Neural cell (in vitro differentiated cells): Measurements from ENCODE around the gene NEIL1. TPM values are rescaled to one million over a fixed set of nuclear protein-coding genes. Genes with fewer than 3 reads are reported as not detected.

Source experiments
- H2AFZ ChIP-seq: fragments of 200-600, 300-800 bp; sonication (generic), shearing (Covaris generic); 2 replicates; pipeline ENCODE4 v1.6.0; 2014; ENCODE audit warnings: low read depth, mild to moderate bottlenecking, antibody characterized with exemption, low read length, moderate library complexity
- H3F3A ChIP-seq: fragments of 200-600 bp; shearing (Covaris generic); 2 replicates; pipeline ENCODE4 v1.6.1; 2016; ENCODE audit warnings: mild to moderate bottlenecking, moderate library complexity, mixed read lengths, antibody characterized with exemption, low read length; ENCODE audit not compliant: insufficient read depth, poor library complexity, severe bottlenecking
- H3K27ac ChIP-seq: fragments of 200-600, 300-800 bp; sonication (generic), shearing (Covaris generic); 2 replicates; pipeline ENCODE4 v1.5.1; 2014; ENCODE audit warnings: mild to moderate bottlenecking, low read length, moderate library complexity
- H3K27me3 ChIP-seq: fragments of 300-800, 200-600 bp; sonication (generic), shearing (Covaris generic); 2 replicates; pipeline ENCODE4 v1.6.0; 2014; ENCODE audit warnings: mild to moderate bottlenecking, low read depth, low read length, moderate library complexity; ENCODE audit not compliant: insufficient read depth
- H3K36me3 ChIP-seq: fragments of 300-800, 200-600 bp; sonication (generic), shearing (Covaris generic); 2 replicates; pipeline ENCODE4 v1.5.1; 2014; ENCODE audit warnings: mild to moderate bottlenecking, antibody characterized with exemption, low read length, moderate library complexity; ENCODE audit not compliant: insufficient read depth
- H3K4me2 ChIP-seq: fragments of 300-800, 200-600 bp; sonication (generic), shearing (Covaris generic); 2 replicates; pipeline ENCODE4 v1.6.0; 2014; ENCODE audit warnings: mild to moderate bottlenecking, low read length
- H3K4me3 ChIP-seq: fragments of 300-800, 200-600 bp; sonication (generic), shearing (Covaris generic); 2 replicates; pipeline ENCODE4 v1.5.1; 2014; ENCODE audit warnings: mild to moderate bottlenecking, low read length, moderate library complexity
- H3K79me2 ChIP-seq: fragments of 200-600 bp; shearing (Covaris generic); replicated peaks from 2 replicates; pipeline ENCODE4 v1.6.0; 2014; ENCODE audit warnings: mild to moderate bottlenecking, low read length, moderate library complexity; ENCODE audit not compliant: insufficient read depth
- H3K9ac ChIP-seq: fragments of 300-800, 200-600 bp; sonication (generic), shearing (Covaris generic); 2 replicates; pipeline ENCODE4 v1.6.1; 2016; ENCODE audit warnings: mild to moderate bottlenecking, low read length, mixed read lengths
- H3K9me2 ChIP-seq: fragments of 200-600 bp; shearing (Covaris generic); 2 replicates; pipeline ENCODE4 v1.6.1; 2016; ENCODE audit warnings: mild to moderate bottlenecking, low read length, mixed read lengths; ENCODE audit not compliant: insufficient read depth
- H3K9me3 ChIP-seq: fragments of 200-600, 300-800 bp; sonication (generic), shearing (Covaris generic); 2 replicates; pipeline ENCODE4 v1.6.1; 2016; ENCODE audit warnings: mild to moderate bottlenecking, mixed run types, low read length, moderate library complexity, mixed read lengths
- H4K20me1 ChIP-seq: fragments of 200-600 bp; shearing (Covaris generic); 2 replicates; pipeline ENCODE4 v1.6.1; 2016; ENCODE audit warnings: mild to moderate bottlenecking, mixed run types; ENCODE audit not compliant: insufficient read depth
- CTCF ChIP-seq: fragments of 450-650 bp; IDR thresholded peaks from 2 replicates; pipeline ENCODE4 v1.5.1; 2014; ENCODE audit warnings: antibody characterized with exemption, mild to moderate bottlenecking, moderate library complexity; ENCODE audit not compliant: poor library complexity, severe bottlenecking
- EP300 ChIP-seq: fragments of 450-650 bp; conservative IDR thresholded peaks from 2 replicates; pipeline ENCODE4 v1.6.1; 2014; ENCODE audit warnings: antibody characterized with exemption, mild to moderate bottlenecking, moderate library complexity; ENCODE audit not compliant: poor library complexity, severe bottlenecking
- EZH2 ChIP-seq: fragments of 200-600, 300-800 bp; shearing (Covaris generic), sonication (generic); IDR thresholded peaks from 2 replicates; pipeline ENCODE4 v1.6.1; 2014; ENCODE audit warnings: antibody characterized with exemption, low read length, borderline replicate concordance, mild to moderate bottlenecking; ENCODE audit not compliant: insufficient read depth, poor library complexity, severe bottlenecking
- MXI1 ChIP-seq: fragments of 450-650 bp; conservative IDR thresholded peaks from 2 replicates; pipeline ENCODE4 v1.6.1; 2014; ENCODE audit warnings: antibody characterized with exemption, mild to moderate bottlenecking; ENCODE audit not compliant: poor library complexity, severe bottlenecking
- POLR2AphosphoS5 ChIP-seq: IDR thresholded peaks from 2 replicates; pipeline ENCODE4 v1.6.1; 2012
- RAD21 ChIP-seq: fragments of 450-650 bp; conservative IDR thresholded peaks from 2 replicates; pipeline ENCODE4 v1.6.1; 2014; ENCODE audit warnings: antibody characterized with exemption, mild to moderate bottlenecking, moderate library complexity
- REST ChIP-seq: IDR thresholded peaks from 2 replicates; pipeline ENCODE4 v1.6.1; 2012; ENCODE audit warnings: borderline replicate concordance
- SMC3 ChIP-seq: fragments of 450-650 bp; conservative IDR thresholded peaks from 2 replicates; pipeline ENCODE4 v1.6.1; 2014; ENCODE audit warnings: antibody characterized with exemption, mild to moderate bottlenecking, moderate library complexity; ENCODE audit not compliant: poor library complexity
- TAF1 ChIP-seq: IDR thresholded peaks from 2 replicates; pipeline ENCODE4 v1.6.1; 2012; ENCODE audit warnings: low read depth
- polyA plus RNA-seq: library from polyadenylated mRNA; depleted of rRNA; stranded (reverse); fragments of >200 nt; gene quantifications from 2 replicates; pipeline ENCODE4 v1.2.3, GENCODE V29; 2014

Gene NEIL1
- polyA plus RNA-seq, 1 donor from 2014 or later: 18.6 TPM

GRCh38 chr15:75349851-75350588 lies 3.2 kb downstream of the NEIL1 start:
- TF ChIP-seq SMC3 (no peak), EZH2 (no peak), REST (no peak), MXI1 (no peak), EP300 (no peak), CTCF (no peak), RAD21 (no peak), POLR2AphosphoS5 (no peak), TAF1 (no peak)
- H3K27ac ChIP-seq: no peak overlapping the region
- no peak overlapping the region for H2AFZ ChIP-seq
- no peaks in the 10 kb centered on the region for H3K79me2 ChIP-seq
- no peaks in the 10 kb centered on the region for H3F3A ChIP-seq
- no peaks in the 10 kb centered on the region for H4K20me1 ChIP-seq
- no peak overlapping the region for H3K4me3 ChIP-seq
- H3K9me2 ChIP-seq: no peaks in the 10 kb centered on the region
- H3K9me3 ChIP-seq: no peaks in the 10 kb centered on the region
- no peak overlapping the region for H3K9ac ChIP-seq
- H3K4me2 ChIP-seq: no peak overlapping the region
- H3K27me3 ChIP-seq: peaks cover 25% of the 10 kb centered on the region
- H3K36me3 ChIP-seq: no peaks in the 10 kb centered on the region

- no peaks in the 10 kb centered on the region for H4K20me1 ChIP-seq
- H3K27me3 ChIP-seq: peaks cover 25% of the 10 kb centered on the region
- TF ChIP-seq CTCF (no peak), TAF1 (no peak), EP300 (no peak), MXI1 (no peak), POLR2AphosphoS5 (no peak), SMC3 (no peak), REST (no peak), EZH2 (no peak), RAD21 (no peak)
- H3F3A ChIP-seq: no peaks in the 10 kb centered on the region
- H3K79me2 ChIP-seq: no peaks in the 10 kb centered on the region
- no peaks in the 10 kb centered on the region for H3K36me3 ChIP-seq
- H3K9me2 ChIP-seq: no peaks in the 10 kb centered on the region
- no peak overlapping the region for H3K9ac ChIP-seq
- H3K9me3 ChIP-seq: no peaks in the 10 kb centered on the region
- no peak overlapping the region for H3K4me3 ChIP-seq
- no peak overlapping the region for H2AFZ ChIP-seq
- no peak overlapping the region for H3K4me2 ChIP-seq
- no peak overlapping the region for H3K27ac ChIP-seq
Measured at GRCh38 chr15:75350601-75351361, 3.9 kb downstream of the NEIL1 start.
